ENCODE measurements around the gene NEK2.
"Not testable (repeated sequence)": the region's sequence is repeated elsewhere in the genome, so short reads cannot be mapped to it uniquely, and the experiment has no call there.

Gene NEK2

GRCh38 chr1:211650904-211651303 is 24.5 kb downstream of the NEK2 start:
- DNase-seq (ENCODE audit: low read depth): no peak

DNA sequence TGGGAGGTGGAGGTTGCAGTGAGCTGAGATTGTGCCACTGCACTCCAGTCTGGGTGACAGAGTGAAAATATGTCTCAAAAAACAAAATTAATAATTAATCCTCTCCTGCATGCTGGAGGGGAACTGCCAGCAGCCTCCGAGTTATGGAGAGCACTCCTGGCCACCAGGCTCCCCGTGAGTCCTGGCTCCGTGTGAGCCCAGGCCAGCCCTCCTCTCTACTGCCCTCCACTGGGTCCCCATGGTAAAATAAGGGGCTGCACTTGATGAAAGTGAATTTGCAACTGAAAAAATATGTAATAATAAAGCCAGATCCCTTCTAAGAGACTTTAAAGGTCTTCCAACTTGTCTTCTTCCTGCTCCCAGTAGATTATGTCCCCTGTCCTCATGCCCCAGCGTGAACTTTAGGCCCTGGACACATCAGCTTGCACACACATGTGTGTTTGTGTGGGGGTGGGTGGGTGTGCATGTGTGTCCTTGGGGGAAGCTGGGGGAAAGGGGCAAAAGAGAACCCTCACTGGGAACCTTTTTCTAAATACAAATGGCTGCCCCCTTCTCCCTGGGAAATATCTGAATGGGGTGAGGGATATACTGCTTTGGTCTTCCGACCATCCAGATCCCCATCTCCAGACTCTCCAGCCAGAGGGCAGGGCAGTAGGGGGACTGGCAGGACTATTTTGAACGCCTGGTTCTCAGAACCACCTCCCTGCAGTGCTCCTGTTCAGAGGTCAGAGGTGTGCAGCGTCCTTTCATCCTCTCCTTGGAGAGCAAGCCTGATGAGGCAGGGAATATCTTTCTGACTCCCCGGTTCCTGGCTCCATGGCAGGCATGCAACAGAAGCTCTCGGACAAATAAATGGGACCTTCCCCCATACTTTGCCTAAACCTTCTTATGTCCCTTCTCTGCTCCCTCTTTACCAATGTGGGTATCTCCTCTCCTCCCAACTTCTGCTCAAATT is 26.2 kb downstream of the NEK2 start:
- DNase-seq (ENCODE audit: low read depth): no peak

GRCh38 chr1:211648336-211648735 is 27.1 kb downstream of the NEK2 start:
- no peak for DNase-seq (ENCODE audit: low read depth)

DNA sequence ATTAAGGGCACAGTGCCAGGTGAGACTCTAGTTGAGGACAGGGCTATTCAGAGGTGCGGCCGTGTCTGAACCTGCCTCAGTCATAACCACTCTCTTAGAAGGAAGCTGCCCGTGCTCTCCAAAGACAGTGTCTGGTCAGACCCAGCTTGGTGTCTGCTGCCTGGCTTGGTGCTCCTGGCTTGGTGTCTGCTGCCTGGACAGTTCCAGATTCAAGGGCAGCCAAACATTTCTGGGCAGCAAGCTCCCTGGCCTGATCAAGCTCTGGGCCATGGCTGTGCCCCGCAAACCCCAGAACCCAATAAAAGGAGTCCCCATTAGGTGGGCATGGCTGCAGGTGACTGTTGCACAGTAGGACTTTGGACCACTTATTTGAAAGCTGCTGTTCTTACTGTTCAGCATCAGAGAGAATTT is 27.7 kb downstream of the NEK2 start:
- DNase-seq (ENCODE audit: low read depth): no peak

GRCh38 chr1:211646566-211646965 is 28.9 kb downstream of the NEK2 start:
- DNase-seq (ENCODE audit: low read depth): no peak

GRCh38 chr1:211645601-211646000 is 29.8 kb downstream of the NEK2 start:
- DNase-seq (ENCODE audit: low read depth): not testable (repeated sequence)

DNA sequence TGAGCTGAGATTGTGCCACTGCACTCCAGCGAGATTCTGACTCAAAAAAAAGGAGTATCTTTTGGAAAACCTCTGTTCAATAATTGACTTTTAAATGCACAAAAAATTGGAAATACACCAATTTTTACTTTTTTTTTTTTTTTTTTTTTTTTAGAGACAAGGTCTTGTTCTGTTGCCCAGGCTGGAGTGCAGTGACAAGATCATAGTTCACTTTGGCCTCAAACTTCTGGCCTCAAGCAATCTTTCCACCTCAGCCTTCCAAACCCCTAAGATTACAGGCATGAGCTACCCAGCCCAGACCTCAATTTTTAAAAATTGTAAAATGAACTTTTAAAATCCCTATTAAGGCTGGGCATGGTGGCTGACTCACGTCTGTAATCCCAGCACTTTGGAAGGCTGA is 30.8 kb downstream of the NEK2 start:
- DNase-seq (ENCODE audit: low read depth): no peak

DNA sequence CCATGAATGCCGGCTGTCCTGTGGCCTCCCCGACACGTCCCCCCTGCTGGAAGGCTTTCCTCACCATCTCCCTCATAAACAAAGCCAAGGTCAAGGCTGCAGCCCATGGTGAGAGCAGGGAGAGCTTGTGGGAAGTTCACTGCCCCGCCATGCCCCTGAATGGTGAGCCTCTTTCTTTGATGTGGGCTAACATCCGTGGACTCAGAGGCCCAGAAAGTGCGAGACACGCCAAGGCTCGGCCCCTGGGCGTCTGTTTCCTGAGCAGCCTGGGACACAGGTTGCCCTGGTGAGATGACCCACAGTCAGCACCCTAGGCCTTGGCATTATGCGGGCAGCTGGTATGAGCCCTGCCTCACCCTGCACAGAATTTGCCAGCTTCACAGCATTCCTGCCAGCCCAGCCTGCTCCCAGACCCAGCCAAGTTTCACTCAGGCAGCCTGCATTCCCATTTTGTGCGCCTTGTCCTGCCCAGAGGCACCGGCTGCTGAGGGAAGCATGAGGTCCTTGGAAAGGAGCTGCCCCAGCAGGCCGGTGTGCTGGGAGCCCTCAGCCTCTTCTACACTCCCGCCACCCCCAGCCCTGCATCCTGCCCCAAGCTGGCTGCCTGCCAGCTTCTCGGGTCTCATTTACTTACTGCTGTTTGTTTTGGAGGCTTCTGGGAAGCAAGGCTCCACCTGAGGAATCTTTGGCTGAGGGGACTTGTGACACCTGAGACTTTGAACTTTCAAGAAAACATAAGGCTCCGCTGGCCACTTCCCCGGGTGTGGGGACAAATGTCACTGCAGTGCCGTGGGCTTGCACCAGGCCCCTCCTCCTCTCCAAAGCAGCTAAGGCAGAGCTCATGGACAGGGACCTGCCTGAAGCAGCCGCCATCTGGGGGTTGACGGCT is 31.9 kb downstream of the NEK2 start:
- DNase-seq (ENCODE audit: low read depth): no peak

DNA sequence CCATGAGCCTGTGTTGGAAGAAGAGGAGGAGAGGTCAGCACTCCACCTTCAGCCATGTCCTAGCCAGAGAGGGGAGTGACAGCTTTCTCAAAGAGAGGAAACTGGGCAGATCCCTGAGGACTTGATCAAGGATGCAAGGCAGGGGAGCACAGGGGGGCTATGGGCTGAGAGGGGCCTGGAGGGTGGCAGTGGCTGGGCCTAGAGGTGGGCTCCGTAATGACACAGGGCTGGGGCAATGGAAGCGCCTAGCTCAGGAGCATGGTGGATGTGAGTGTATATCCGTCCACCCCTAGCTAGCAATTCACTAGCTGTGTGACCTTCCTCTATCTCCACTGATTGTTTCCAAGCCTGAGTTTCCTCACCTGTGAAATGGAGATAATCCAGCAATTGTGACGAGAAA is 32.6 kb downstream of the NEK2 start:
- DNase-seq (ENCODE audit: low read depth): no peak

DNA sequence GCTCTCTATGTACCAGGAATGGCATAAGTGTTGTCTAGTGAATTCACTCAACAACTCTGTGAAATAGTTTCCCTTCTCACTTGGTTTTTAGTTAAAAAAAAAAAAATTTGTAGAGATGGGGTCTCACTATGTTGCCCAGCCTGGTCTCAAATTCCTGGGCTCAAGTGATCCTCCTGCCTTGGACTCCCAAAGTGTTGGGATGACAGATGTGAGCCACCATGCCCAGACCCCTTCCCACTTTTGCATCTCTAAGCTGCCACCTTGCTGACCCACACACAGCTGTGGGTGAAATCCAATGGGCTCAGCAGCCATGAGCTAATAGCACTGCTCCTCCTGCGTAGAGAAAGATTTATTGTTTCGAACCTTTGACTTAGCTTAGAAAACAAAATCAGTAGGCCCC is 33.5 kb downstream of the NEK2 start:
- no peak for DNase-seq (ENCODE audit: low read depth)

DNA sequence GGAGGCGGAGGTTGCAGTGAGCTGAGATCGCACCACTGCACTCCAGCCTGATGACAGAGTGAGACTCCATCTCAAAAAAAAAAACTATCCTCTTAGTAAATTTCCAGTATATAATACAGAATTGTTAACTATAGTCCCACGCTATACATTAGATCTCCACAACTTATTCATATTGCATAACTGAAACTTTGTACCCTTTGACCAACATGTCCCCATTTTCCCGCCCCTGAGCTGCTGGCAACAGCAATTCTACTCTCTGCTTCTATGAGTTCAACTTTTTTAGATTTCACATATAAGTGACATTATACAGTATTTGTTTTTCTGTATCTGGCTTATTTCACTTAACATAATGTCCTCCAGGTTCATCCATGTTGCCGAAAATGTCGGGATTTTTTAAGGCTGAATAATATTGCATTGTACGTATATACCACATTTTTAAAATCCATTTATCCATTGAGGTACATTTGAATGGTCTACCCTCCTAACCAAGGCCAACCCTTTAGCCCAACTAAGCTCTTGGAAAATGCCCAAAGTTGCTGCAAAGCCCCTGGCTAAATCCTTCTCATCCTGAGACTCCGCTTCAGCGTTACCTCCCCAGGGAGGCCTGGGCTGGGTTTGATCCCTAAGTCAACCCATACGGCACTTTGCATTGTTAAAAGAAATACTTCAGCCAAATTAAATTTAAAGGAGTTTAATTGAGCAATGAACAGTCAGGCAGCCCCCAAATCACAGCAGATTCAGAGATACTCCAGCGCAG is 34.2 kb downstream of the NEK2 start:
- no peak for DNase-seq (ENCODE audit: low read depth)

GRCh38 chr1:211640301-211640630 is 35.2 kb downstream of the NEK2 start:
- DNase-seq (ENCODE audit: low read depth): no peak

DNA sequence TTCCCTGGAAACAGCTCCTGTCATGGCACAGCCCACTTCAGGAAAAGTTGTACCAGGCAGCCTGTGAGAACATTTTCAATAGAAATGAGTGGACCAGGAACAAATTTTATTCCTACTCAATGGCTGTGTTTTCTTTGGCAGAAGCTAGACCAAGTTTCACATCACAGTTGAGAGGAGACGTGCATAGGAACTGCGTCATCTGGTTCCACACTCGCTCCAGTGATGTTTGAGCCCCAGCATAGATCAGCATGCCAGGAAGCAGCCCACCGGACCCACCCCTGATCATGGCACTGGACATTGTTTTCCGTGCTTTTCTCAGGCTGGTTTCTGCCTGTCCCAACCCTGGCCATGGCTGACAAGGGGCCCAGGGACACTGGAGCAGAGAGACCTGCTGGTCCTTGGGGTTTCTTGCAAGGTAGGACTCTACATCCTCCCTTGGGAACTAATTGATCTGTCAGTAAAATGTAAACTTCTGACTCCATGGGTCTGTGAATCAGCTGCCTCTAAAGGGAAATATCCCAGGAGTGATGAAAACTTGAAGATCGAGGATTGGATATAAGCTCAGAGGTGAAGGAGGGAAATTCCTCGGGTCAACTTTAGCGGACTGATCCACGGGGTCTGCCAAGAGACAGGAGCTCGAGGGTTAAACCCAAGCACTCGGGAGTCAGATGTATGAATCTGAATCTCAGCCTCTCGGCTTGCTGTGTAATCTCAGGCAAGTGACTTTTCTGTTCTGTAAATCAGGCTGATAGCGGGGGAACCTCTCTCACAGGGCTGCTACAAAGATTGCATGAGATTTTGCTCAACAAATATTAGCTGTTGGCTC is 35.7 kb downstream of the NEK2 start:
- no peak for DNase-seq (ENCODE audit: low read depth)

DNA sequence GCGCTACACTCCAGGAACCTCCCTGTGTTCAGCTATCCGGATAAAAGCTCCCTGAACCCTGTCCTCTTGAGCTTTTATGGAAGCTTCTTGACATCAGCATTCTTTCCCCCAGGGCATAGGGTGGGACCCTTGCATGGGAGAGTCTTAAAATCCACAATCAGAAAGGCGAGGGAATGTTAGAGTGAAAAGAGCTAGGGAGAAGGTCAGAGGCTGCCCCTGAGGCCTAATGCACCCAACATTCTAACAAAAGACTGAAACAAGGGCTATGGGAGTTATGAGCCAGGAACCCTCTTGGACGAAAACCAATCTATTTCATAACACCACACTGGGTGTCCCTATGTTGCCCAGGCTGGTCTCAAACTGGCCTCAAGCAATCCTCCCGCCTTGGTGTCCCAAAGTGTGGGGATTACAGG is 36.7 kb downstream of the NEK2 start:
- no peak for DNase-seq (ENCODE audit: low read depth)

DNA sequence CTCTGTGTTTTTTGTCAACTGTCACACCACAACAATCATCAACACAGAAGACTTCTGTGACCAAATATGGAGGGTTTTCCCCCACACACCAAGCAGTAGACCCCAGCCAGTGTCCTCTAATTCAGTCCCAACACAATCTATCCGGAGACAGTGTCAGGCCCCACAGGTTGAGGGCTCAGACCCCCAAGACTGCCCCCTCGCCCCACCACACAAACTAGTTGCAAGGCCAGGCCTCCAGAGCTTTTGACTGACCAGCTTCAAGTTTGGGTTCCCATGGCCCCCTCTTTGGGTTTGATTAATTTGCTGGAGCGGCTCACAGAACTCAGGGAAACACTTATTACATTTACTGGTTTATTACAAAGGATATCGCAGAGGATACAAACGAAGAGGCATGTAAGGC is 37.2 kb downstream of the NEK2 start:
- DNase-seq (ENCODE audit: low read depth): no peak

DNA sequence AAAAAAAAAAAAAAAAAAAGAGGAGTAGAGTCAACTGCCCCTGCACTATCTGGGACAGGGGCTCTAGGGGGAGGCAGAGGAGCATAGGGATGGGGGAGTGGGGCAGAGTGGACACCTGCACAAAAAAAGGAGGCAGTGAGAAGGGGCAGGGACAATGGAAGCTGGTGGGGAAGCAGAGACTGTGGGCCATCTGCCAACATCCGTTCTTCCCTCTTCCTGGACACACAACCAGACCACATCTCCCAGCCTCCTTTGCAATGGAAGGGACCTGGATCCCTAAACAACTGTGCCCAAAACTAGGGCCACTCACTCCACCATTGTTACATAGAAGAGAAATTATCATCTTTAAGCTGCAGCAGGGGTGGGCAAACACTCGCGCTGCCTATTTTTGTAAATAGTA is 38.4 kb downstream of the NEK2 start:
- no peak for DNase-seq (ENCODE audit: low read depth)

DNA sequence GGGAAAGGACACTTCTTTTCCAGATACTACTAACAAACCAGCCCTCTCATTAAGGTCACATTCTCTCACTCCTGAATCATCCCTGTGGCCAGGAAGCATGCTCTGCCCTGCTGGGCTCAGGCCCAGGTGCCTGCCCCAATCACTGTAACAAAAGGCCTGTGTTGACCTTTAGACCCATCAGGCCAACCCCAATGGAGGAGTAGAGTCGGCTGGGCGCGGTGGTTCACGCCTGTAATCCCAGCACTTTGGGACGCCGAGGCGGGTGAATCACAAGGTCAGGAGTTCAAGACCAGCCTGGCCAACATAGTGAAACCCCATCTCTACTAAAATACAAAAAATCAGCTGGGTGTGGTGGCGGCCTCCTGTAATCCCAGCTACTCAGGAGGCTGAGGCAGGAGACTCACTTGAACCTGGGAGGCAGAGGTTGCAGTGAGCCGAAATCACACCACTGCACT is 38.8 kb downstream of the NEK2 start:
- DNase-seq (ENCODE audit: low read depth): not testable (repeated sequence)

DNA sequence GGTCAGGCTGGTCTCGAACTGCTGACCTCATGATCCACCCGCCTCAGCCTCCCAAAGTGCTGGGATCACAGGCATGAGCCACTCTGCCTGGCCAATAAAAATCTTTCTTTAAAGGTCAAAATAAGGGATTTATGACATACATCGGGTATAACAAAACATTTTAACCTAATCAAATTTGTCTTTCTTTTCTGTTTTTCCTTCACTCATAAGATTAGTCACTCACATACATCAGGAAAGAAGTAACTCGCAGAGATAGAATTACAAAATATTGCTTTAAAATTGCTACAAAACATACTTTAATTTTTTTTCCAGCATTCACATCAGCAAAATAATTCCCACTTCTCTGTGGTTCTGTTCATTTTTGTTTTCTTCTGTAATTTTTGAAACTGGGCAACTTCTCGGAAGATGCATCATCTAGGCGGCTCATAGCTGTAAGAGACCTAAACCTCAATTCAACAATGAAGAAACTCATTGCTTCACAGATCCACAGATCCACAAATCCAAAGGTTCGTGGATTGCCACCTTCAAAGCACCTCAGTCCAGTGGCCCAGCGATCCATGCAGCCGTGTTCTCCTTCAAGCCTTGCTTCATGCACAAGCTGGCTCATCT is 39.7 kb downstream of the NEK2 start:
- DNase-seq (ENCODE audit: low read depth): no peak

DNA sequence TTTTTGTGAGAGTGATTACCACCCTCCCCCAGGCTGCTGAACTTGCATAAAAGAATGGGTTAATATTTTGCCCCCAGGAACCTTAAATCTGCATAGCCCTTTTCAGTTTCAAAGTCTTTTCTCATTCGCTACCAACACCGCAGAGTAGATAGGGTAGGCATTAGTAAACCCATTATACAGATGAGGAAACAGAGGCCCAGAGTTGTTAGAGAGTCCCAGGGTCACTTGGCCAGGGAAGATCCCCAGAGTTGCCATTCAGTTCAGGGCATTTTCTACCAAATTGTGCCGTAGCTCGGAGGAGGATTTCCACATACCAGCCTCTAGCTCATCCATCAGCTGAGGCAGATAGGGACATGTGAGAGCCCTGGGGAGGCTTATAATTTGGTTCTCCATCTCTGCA is 40.5 kb downstream of the NEK2 start:
- DNase-seq (ENCODE audit: low read depth): no peak

DNA sequence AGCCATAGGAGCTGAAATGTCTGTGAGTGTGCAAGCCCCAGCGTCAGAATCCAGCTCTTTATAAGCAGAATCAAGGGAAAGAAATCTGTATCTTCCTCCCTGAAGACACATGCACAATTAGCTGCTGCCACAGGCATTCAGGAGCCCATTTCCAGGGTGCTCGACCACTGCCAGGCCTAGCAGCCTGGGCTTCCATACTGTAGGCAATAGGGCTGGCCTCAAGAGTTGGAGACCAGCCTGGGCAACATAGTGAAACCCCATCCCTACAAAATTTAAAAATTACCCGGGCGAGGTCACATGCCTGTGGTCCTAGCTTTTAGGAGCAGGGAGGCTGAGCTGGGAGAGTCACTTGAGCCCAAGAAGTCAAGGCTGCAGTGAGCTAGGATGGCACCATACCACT is 41.0 kb downstream of the NEK2 start:
- DNase-seq (ENCODE audit: low read depth): no peak

DNA sequence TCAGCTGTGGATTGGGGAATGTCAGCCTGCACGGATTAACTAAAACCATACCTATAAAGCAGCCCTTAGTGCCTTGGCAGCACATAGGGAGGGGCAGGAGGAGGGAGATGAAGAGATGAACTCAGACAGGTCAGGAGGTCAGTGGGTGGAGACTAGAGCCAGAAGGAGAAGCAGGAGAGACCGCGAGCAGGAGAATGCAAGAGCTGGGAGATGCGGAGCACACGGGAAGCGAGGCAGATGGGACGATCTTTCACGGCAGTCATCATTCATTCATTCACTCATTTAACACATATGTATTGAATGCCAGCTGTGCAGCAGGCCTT is 41.9 kb downstream of the NEK2 start:
- DNase-seq (ENCODE audit: low read depth): no peak
